C4-2B (cell line): ENCODE measurements around the gene GJC1.

Source experiments
- H3K27ac ChIP-seq: fragments of 450-650 bp; 2 replicates; pipeline ENCODE4 v1.5.1; 2017
- CTCF ChIP-seq: fragments of 450-650 bp; conservative IDR thresholded peaks from 2 replicates; pipeline ENCODE4 v1.5.1; 2017; ENCODE audit warnings: mild to moderate bottlenecking
- ZFX ChIP-seq: fragments of 450-650 bp; IDR thresholded peaks from 2 replicates; pipeline ENCODE4 v1.6.1; 2017

The GJC1 gene

GRCh38 chr17:44754276-44754675, 75.8 kb downstream of the GJC1 start:
- TF ChIP-seq CTCF (no peak), ZFX (no peak)
- H3K27ac ChIP-seq, result no peak overlapping the region

GRCh38 chr17:44752953-44753861, 76.9 kb downstream of the GJC1 start:
- H3K27ac ChIP-seq, result no peak overlapping the region
- no peak for TF ChIP-seq ZFX
- no peak for TF ChIP-seq CTCF

GRCh38 chr17:44751806-44752205, 78.3 kb downstream of the GJC1 start:
- no peak overlapping the region for H3K27ac ChIP-seq
- TF ChIP-seq CTCF, result no peak
- TF ChIP-seq ZFX, result no peak

- H3K27ac ChIP-seq, result no peak overlapping the region
- TF ChIP-seq ZFX, result no peak
- TF ChIP-seq CTCF, result no peak
Observed at GRCh38 chr17:44751331-44751730, 78.8 kb downstream of the GJC1 start.

GRCh38 chr17:44749980-44750318, 80.1 kb downstream of the GJC1 start:
- TF ChIP-seq ZFX, result no peak
- TF ChIP-seq CTCF, result no peak
- no peak overlapping the region for H3K27ac ChIP-seq

GRCh38 chr17:44749076-44749979, 80.8 kb downstream of the GJC1 start:
- TF ChIP-seq CTCF (no peak), ZFX (no peak)

More at GRCh38 chr17:44749076-44749979, 80.8 kb downstream of the GJC1 start:
- H3K27ac ChIP-seq, result no peak overlapping the region
